ENCODE data around the gene C19orf33.

GRCh38 chr19:38321646-38322196, 17.7 kb downstream of the C19orf33 start:
- TF ChIP-seq CTCF (IDR thresholded peaks at IDR 0.05; ENCODE audit: low read depth, low read length) (no peak), POLR2A (IDR thresholded peaks at IDR 0.05; ENCODE audit: extremely low read depth, insufficient read length) (no peak)

Measured in NB4 (cell line).